ENCODE results near the gene MAN1B1. TPM values are rescaled to one million over a fixed set of nuclear protein-coding genes. Genes with fewer than 3 reads are reported as not detected.

Gene MAN1B1
- total RNA-seq, 1 donor from 2014 or later: 59.8 TPM

DNA sequence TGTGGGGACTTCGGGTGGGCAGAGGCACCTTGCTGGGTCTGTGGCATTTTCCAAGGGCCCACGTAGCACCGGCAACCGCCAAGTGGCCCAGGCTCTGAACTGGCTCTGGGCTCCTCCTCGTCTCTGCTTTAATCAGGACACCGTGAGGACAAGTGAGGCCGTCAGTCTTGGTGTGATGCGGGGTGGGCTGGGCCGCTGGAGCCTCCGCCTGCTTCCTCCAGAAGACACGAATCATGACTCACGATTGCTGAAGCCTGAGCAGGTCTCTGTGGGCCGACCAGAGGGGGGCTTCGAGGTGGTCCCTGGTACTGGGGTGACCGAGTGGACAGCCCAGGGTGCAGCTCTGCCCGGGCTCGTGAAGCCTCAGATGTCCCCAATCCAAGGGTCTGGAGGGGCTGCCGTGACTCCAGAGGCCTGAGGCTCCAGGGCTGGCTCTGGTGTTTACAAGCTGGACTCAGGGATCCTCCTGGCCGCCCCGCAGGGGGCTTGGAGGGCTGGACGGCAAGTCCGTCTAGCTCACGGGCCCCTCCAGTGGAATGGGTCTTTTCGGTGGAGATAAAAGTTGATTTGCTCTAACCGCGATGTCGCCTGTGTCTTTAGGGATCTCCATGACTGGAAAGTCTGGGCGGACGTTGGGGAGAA, 21.9 kb downstream of the MAN1B1 start:
- H3K4me1 Mint-ChIP-seq (ENCODE audit: low read depth, unreplicated experiment): no peaks in the 10 kb centered on the region
- no peak overlapping the region for H3K4me3 Mint-ChIP-seq (ENCODE audit: unreplicated experiment)
- peaks cover 5% of the 10 kb centered on the region for H3K27me3 Mint-ChIP-seq (ENCODE audit: unreplicated experiment)
- H3K27ac Mint-ChIP-seq (ENCODE audit: unreplicated experiment): no peak overlapping the region
- TF ChIP-seq, protein P1, sequence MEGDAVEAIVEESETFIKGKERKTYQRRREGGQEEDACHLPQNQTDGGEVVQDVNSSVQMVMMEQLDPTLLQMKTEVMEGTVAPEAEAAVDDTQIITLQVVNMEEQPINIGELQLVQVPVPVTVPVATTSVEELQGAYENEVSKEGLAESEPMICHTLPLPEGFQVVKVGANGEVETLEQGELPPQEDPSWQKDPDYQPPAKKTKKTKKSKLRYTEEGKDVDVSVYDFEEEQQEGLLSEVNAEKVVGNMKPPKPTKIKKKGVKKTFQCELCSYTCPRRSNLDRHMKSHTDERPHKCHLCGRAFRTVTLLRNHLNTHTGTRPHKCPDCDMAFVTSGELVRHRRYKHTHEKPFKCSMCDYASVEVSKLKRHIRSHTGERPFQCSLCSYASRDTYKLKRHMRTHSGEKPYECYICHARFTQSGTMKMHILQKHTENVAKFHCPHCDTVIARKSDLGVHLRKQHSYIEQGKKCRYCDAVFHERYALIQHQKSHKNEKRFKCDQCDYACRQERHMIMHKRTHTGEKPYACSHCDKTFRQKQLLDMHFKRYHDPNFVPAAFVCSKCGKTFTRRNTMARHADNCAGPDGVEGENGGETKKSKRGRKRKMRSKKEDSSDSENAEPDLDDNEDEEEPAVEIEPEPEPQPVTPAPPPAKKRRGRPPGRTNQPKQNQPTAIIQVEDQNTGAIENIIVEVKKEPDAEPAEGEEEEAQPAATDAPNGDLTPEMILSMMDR (IDR thresholded peaks at IDR 0.05; ENCODE audit: partially characterized antibody, unreplicated experiment): no peak
- no peak for DNase-seq
- no peaks in the 10 kb centered on the region for H3K36me3 Mint-ChIP-seq (ENCODE audit: unreplicated experiment)
- H3K9me3 Mint-ChIP-seq (ENCODE audit: unreplicated experiment): peaks cover 9% of the 10 kb centered on the region

- peaks cover 4% of the 10 kb centered on the region for H3K9me3 Mint-ChIP-seq (ENCODE audit: unreplicated experiment)
- no peak overlapping the region for H3K4me3 Mint-ChIP-seq (ENCODE audit: unreplicated experiment)
- no peaks in the 10 kb centered on the region for H3K36me3 Mint-ChIP-seq (ENCODE audit: unreplicated experiment)
- no peak for DNase-seq
- H3K4me1 Mint-ChIP-seq (ENCODE audit: low read depth, unreplicated experiment): no peaks in the 10 kb centered on the region
- H3K27me3 Mint-ChIP-seq (ENCODE audit: unreplicated experiment): peaks cover 3% of the 10 kb centered on the region
- no peak overlapping the region for H3K27ac Mint-ChIP-seq (ENCODE audit: unreplicated experiment)
- TF ChIP-seq, protein P1 (IDR thresholded peaks at IDR 0.05; ENCODE audit: partially characterized antibody, unreplicated experiment): no peak
Measured at GRCh38 chr9:137109250-137110146, 22.7 kb downstream of the MAN1B1 start.

DNA sequence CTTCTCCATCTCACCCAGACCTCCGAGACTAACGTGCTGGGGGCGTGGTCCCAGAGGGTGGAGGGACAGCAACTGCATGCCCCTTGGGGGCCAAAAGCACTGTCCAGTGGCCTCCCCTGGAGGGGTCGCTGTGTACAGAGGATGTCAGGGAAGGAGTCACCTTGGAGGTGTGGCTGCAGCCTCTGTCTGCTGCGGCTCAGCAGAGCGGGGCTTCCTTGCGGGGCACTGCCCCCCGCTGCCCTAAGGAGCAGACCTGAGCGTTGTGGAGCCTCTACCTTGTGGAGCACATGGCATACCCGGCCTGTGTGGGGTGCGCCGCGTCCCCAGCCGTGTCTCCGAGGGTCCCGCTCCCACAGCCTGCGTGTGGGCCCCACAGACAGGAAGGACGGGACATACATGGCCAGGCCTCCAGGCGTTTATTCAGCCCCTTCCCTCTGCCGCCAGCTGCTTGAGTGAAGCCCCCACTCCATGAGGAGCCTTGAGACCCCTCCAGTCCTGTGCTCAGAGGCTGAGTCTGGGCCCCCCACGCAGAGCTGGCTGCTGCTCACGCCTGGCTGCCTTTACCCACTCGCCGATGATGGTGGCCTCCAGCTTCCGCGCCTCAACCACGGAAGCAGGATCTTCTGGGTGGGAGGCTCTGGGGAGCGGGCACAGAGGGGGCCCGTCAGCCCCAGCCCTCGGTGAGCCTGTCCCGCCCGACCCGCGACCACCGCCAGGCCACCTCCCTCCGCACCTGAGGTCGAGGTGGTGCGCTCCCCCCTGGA, 23.5 kb downstream of the MAN1B1 start:
- H3K27me3 Mint-ChIP-seq (ENCODE audit: unreplicated experiment): peaks cover 3% of the 10 kb centered on the region
- no peaks in the 10 kb centered on the region for H3K36me3 Mint-ChIP-seq (ENCODE audit: unreplicated experiment)
- DNase-seq: no peak
- H3K4me3 Mint-ChIP-seq (ENCODE audit: unreplicated experiment): no peak overlapping the region
- no peaks in the 10 kb centered on the region for H3K9me3 Mint-ChIP-seq (ENCODE audit: unreplicated experiment)
- H3K4me1 Mint-ChIP-seq (ENCODE audit: low read depth, unreplicated experiment): no peaks in the 10 kb centered on the region
- H3K27ac Mint-ChIP-seq (ENCODE audit: unreplicated experiment): no peak overlapping the region
- TF ChIP-seq, protein P1 (IDR thresholded peaks at IDR 0.05; ENCODE audit: partially characterized antibody, unreplicated experiment): no peak

DNA sequence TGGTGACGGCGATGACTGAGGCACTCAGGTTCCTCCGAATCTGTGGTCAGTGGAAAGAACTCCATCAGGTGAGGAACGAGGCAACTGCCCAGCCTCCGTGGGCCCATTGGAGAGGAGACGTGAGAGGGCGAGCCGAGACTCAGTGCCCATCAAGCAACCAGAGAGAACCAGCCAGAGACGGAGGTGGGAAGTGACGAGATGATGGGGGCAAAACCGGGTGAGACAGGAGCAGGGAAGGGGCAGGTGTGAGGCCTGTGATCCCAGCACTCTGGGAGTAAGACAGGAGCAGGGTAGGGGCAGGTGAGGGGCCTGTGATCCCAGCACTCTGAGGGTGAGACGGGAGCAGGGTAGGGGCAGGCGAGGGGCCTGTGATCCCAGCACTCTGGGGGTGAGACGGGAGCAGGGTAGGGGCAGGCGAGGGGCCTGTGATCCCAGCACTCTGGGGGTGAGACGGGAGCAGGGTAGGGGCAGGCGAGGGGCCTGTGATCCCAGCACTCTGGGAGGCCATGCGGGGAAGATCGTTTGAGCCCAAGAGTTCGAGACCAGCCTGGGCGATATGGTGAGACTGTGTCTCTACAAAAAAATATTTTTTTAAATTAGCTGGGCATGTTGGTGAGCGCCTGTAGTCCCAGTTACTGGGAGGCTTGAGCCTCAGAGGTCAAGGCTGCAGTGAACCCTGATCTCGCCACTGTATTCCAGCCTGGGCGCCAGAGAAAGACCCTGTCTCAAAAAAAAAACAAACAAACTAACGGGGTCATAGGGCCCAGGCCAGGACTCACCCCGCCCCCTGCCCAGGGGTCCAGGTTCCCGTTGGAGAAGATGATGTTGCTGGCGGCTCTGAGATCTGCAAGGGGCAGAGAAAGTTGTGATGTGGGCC, 24.4 kb downstream of the MAN1B1 start:
- H3K27ac Mint-ChIP-seq (ENCODE audit: unreplicated experiment): no peak overlapping the region
- H3K27me3 Mint-ChIP-seq (ENCODE audit: unreplicated experiment): peaks cover 2% of the 10 kb centered on the region
- no peaks in the 10 kb centered on the region for H3K36me3 Mint-ChIP-seq (ENCODE audit: unreplicated experiment)
- H3K4me3 Mint-ChIP-seq (ENCODE audit: unreplicated experiment): no peak overlapping the region
- no peak for DNase-seq
- no peaks in the 10 kb centered on the region for H3K4me1 Mint-ChIP-seq (ENCODE audit: low read depth, unreplicated experiment)
- TF ChIP-seq, protein P1 (IDR thresholded peaks at IDR 0.05; ENCODE audit: partially characterized antibody, unreplicated experiment): no peak
- no peaks in the 10 kb centered on the region for H3K9me3 Mint-ChIP-seq (ENCODE audit: unreplicated experiment)
